GM19397 (cell line): ENCODE results near the gene PRKG1.
A peak's percentile ranks its signal among the peaks of the same experiment; 100 is the strongest.
"Not testable (repeated sequence)": the region's sequence is repeated elsewhere in the genome, so short reads cannot be mapped to it uniquely, and the experiment has no call there.

ENCODE experiments used
- ATAC-seq: cut with Tn5 transposase; IDR thresholded peaks from one replicate; pipeline ENCODE4 v1.9.1; 2021; ENCODE audit warnings: mild to moderate bottlenecking, moderate library complexity; ENCODE audit not compliant: unreplicated experiment

Gene PRKG1

DNA sequence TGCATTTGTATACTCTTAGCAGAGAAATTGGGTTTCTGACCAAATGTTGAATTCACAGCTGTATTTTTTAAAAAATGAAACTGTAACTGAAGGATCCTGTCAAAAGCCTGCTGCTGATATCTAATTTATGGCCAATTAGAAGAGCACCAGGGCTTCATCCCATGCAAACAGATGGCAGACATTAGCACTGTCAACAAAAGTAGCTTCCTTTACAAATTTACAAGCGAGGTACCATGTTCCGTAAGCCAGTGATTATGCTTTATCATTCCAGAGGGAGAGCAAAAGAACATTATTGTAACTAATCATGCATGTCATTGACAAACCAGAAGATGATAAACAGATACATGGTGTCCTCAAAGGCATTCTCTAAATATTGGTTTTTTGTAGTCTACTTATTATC, 1062.6 kb downstream of the PRKG1 start:
- ATAC-seq: no peak

DNA sequence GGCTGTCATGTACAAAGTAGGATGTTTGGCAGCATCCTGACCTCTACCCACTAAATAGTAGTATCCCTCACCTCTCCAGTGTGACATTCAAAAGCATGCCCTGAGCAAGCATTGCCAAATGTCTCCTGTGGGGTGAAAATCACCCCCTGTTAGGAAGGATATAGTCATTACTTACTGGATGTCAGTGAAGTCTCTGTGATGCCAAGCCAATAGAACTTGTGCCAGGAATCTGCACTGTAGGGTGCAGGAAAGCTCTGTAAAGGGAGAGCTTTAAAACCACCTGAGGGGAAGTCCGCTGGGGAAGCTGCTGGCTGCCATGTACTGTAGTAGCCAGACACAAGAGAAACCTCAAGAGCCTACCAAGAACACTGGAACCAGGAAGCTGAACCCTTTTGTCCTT, 1069.1 kb downstream of the PRKG1 start:
- no peak for ATAC-seq

DNA sequence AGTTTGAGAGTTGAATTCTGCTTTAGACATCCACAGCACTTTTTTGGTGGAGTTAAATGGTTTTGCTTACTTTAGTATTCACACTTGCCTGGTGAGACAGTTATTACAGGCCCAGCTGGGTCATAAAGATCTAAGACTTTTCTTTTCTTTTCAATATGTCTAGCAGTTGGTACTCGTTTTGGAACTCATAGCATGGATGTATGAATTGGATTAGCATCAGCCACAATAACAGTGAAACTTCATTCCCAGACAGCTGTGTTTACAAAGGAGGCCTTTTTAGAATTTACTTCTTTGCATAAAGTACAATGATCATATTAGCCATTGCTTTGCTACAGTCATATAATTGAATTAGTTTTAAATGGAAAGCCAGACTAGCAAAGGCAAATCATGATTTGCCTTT, 1071.3 kb downstream of the PRKG1 start:
- no peak for ATAC-seq

DNA sequence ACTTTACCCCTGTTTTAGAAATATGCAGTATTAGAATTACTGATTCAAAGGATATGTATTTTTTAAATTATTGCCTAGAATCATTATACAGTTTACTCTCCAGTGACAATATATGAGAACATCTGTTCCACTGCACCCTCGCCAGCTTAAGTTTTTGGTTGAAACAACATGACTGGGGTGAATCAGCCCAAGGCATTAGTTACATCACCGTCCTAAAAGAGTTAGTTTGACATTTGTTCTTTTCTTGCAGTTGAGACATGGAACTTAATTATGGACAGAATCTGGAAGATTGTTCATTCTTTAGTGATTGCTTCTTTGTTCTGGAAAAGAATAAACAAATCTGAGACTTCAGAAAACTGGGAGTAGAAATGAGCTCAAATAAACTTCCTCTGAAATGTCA, 1072.5 kb downstream of the PRKG1 start:
- no peak for ATAC-seq

DNA sequence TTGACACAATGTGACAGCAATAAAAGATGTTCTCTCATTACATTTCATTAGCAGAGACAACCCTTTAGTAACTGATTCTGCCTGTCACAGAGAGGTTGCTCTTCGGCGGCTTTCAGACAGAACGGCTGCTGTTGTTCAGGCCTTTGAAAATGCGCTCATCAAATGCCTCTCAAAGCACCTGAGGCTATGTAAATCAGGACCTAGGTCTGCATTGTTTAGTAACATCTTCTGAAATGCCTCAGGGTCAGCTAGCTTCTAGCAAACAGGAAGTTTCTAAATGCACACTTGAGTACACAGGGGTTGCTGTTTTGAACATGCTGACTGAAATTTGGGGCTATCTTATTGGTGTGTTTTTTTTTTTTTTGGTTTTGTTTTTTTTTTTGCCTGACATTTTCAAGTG, 1096.5 kb downstream of the PRKG1 start:
- no peak for ATAC-seq

DNA sequence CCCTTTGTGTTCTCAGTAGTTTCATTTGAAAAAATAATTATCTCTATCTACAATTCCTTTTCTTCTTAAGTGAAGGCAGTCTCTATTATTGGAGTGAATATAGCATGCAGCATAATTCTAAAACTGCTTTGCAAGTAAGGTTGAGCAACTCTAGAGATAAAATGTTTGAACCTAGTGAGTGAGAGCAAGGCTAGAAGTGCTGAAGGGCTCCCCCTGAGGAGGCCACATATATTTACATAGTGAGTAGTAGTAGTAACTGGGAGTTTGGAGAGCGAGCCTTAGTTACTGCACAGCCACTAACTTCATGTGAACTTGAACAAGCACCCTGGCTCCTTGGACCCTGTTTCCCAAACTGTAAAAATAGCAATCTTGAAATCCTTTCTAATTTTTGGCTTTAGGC, 1098.3 kb downstream of the PRKG1 start:
- ATAC-seq: no peak

DNA sequence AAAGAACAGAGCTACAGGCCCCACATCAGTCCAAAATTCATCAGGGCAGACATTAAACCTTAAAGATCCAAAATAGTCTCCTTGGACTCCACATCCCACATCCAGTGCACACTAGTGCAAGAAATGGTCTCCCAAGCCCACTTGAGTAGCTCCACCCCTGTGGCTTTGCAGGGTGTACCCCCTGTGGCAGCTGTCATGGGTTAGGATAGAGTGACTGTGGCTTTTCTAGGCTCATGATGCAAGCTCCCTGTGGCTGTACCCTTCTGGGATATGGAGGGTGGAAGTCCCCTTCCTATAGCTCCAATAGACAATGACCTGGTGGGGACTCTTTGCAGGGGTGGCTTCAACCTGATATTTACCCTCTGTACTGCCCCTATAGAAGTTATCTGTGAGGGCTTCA, 1111.0 kb downstream of the PRKG1 start:
- no peak for ATAC-seq

DNA sequence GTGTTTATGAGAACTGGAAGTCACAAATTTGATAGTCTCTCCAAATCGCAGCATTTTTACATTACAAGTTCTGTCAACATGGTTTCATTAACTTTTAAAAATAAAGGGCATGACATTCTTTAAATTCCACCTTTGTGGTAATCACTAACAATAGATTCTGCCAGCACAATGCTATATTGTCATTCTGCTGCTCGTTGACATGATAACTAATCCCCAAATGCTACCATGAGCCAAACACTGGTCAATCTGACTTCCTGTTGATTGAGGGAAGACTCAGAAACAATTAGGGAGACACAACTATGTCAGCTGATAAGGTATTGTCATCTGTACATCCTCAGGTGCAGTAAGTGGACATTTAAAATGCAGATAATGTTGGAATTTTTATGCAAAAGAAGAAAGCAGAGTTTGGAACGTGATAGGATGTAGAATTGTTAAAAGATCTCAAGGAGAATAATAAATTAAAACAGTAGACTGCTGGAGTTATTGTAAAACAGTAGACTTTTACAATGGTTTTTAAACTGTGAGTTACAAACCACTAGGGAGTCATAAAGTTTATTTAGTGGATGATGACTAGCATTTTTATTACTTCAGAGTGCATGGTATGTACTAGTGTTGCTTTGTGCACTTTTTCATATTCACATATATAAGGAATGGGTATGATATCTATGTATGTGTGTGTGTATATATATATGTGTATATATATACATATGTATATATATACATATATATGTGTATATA, 1113.4 kb downstream of the PRKG1 start:
- ATAC-seq: no peak

DNA sequence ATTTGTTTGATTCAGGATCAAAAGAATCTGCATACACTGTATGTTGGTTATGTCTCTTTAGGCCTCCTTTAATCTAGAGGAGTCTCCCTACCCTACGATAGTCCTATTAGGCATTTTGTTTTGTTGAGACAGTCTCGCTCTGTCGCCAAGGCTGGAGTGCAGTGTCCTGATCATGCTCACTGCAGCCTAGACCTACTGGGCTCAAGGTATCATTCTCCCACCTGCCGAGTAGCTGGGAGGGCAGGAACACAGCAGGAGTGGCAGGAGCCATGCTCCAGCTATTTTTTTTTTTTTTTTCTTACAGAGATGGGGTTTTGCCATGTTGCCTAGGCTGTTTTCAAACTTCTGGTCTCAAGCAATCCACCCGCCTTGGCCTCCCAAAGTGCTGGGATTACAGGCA, 1116.8 kb downstream of the PRKG1 start:
- ATAC-seq: no peak

DNA sequence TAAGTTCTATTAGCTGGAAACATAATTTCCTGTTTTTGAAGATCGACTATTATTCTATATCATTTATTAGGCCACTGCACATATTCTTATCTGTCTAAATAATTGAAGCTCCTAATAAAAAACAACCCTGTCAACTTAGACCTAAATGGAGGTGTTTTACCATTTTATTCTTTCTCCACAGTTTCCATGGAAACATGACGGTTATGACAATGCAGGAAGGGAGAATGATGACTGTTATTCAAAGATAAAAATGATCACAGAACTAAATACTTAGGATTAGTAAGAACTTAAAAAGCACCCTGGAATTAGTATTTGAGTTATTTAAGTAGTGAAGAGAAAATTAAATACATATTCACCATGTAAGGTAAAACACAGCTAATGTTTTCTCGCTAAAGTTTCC, 1119.9 kb downstream of the PRKG1 start:
- no peak for ATAC-seq

DNA sequence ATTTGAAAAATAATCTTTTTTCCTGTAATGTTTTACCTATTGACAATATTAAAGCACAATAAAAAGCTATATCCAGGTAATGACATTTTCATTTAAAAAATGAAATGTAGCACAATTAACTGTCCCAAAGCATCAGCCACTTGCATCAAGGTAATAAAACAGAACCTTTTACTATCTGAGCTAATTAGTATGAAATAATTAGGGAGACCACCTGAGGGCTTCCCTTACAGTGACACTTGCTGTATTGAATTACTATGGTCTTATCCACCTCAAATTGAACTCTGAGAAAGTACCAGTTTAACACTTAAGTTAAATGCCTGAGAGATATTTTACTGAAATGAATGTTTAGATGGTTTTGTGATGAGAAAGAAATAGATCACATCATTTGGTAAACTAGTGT, 1120.4 kb downstream of the PRKG1 start:
- no peak for ATAC-seq

DNA sequence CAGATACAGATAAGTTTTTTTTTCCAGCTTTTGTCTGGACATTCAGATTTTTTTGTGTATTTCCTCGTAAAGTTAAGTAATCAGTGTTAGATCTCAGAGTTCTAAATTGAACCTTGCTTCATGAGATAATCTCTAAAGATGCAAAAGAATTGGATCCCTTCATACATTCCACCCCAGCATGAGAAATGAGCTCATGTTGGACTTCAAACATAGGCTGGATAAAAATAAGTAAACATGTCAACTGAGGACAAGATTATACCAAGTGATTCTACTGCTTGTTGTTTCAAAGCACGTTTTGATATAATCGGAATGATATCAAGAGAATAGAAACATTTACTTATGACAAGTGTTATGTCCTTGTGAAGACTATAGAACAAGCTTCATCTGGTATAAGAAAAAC, 1122.8 kb downstream of the PRKG1 start:
- no peak for ATAC-seq

DNA sequence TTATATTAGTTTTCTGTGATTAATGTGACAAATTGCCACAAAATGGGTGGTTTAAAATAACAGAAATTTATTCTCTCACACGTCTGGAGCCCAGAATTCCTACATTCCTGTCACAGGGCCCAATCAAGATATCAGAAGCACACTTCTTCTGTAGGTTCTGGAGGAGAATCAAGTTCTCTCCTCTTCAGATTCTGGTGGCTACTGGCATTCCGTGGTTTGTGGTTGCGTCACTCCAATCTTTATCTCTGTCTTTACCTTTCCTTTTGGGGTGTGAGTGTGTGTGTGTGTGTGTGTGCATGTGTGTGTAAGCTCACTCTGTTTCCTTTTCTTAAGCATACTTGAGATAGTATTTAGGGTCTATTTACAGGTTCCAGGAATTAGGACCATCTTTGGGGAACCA, 1124.3 kb downstream of the PRKG1 start:
- no peak for ATAC-seq

DNA sequence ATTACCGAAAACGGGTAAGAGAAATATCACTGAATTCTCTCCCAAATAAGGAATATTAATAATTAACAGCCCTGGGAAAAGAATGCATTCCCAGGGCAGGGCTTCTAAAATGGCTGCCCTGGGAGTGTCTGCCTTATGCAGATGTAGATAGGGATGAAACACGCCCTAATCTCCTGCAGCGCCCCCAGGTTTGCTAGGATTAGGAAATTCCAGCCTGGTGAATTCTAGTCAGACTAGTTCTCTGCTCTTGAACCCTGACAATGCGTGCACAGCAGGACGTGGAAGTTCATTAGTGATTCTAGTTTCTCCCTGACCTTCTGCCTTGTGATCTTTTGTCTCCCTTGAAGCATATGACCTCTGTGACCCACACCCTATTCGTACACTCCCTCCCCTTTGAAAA, 1130.6 kb downstream of the PRKG1 start:
- not testable (repeated sequence) for ATAC-seq

DNA sequence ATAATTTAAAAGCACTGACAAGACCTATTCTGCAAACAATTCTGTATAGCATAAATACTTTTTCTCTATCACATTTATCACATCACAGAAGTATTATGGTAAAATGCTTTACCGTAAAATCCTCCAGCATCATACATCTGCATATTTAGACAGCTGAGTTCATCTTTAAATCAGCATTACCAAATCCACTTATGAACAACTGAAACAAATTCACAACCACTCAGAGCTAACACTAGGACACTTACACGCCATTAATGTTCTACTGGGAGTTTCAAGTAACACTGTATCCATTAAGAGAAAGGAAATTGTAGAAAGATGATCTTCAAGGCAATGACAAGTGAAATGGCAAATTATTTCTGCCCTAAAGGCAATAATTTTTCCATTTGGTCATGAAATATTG, 1134.1 kb downstream of the PRKG1 start:
- no peak for ATAC-seq

DNA sequence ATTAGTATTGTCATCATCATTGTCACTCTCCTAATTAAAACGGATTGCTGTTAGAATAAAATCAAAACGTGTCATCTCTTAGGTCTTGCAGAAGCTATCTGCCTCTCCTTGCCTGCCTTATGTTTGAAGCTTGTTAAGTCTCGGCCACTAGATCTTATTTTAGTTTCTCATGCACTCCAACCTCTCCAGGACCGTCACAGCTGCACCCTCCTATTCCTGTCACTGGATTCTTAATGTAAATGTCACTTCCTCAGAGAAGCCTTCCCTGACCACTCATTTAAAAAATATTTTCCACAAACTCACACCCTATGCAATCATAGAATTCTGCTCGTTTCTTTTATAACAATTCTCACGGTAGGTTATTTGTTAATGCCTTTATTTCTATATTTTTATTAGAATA, 1135.9 kb downstream of the PRKG1 start:
- no peak for ATAC-seq

DNA sequence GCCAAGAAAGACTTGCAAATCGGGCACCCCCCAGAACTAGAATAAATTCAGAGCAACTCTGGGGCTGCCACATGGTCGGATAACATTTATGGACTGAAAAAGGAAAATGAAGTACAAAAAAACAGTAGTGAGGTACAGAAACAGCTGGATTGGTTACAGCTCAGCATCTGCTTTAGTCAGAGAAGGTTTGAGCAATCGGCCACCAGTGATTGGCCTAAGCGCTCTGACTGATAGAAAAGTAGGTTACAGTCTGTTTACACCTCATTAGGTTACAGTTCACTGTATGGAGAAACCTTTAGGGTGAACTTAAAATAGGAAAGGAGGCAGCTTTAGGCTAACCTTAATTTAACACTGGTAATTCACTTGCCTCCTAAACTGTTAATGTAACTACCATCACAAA, 1137.8 kb downstream of the PRKG1 start:
- ATAC-seq: no peak

DNA sequence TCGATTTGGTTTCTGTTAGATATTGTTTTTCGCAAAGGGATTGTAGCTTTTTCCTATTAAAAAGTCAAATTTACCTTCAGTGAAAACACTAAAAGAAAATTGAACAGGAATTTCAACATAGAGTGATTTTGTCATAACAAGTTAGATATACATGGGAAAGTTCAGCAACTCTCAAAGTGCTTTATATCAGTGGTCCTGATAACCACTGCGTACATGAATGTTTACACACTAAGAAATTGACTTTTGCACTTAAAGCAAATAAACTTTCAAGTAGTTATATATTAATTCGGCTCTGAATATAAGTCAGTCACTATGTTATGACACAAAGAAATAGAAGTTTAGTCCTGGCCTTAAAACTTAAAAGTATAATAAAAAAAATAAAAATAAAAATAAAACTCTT, 1138.5 kb downstream of the PRKG1 start:
- ATAC-seq: no peak

DNA sequence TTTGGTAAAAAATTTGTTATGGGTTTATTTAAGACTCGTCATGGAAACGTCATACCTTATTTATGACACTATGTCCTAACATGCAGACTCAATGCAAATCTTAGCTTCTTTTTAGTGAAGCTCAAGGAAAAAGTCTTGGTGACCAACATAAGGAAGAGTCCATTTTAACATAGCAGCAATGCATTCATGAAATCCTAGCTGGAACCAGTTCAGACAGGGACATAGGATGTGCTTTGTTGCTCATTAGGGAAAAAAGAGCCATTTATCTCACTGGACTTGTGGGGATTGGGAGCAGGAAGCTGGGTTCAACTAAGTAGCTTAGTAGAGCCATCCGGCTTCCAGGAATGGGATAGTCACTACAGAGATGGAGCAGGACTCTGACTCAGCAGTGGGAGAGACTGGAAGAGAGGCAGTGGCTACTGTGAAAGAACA, 1139.0 kb downstream of the PRKG1 start:
- ATAC-seq: no peak

DNA sequence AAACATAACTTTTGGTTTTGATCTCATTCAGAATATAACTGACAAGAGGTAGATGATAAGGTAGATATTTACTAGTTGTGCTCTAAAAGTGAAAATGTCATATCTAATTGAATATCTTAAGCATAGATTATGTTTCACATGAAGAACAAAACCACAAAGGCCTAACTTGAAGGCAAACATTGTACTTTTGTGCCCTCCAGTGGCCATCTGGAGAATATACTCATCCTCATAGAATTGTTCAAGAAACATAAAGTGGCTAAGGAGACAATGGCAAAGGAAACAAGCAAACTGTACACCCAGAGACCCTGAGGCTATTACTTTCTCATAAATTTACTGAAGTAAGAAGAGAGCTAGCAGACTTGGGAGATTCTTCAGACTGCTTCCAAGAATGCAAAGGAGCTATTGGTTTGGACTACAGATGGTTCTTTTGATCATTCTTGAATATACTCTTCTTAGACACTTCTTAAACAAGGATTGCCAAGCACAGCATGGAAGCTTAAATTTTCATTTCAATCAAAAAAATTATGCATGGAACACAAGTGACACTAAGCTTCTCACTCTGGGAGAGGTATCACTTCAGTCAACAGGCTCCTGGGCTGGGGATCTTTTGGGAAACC, 1141.6 kb downstream of the PRKG1 start:
- peak; percentile 69 for ATAC-seq

DNA sequence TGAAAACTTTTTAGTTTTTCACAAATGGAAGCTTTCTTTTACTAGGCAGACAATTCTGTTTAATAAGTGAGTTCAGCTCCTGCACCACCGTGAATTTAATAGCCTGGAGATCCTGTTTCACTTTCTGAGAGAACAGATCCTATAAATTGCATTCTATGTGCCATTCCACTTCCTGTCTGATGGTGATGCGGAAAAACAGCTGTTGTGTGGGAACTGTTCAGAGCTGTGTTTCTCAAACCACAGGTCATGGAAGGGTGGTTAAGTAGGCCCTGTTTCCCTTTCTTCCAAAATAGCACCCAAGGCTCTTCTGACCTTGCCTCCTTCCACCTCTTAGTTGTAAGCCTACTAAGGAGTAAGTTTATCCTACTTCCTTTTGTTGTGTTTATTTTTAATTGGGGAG, 1142.6 kb downstream of the PRKG1 start:
- peak; percentile 64 for ATAC-seq

DNA sequence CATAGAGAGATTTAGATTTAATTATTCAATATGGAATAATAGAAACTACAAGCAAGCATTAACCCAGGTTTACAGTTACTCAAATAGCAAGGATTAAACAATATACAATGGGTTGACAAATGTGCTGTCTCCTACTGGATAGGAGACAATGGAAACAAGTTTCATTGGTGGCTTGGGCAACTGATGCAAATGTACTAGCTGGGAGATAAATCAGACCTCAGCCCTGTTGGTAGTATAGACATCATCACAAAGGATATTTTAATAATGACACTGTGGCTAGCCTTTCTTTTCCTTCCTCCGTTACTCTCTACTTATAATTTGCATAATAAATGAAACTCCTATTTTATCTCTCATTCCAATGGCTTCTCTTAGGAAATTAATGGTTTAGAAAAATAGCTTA, 1143.2 kb downstream of the PRKG1 start:
- ATAC-seq: no peak

DNA sequence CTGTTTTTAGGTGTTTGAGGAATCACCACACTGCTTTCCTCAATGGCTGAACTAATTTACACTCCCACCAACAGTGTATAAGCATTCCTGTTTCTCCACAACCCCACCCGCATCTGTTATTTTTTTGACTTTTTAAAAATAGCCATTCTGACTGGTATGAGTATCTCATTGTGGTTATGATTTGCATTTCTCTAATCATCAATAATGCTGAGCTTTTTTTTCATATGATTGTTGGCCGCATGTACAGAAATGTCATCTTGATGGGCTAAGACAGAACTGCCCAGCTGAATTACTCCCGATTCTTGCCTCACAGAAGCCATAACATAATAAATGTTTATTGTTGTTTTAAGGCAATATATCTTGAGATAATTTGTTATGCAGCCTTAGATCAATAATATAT, 1146.7 kb downstream of the PRKG1 start:
- ATAC-seq: no peak
